Brain microvascular endothelial cell (primary cell): Measurements from ENCODE around the gene ERC1.

Source experiments
- DNase-seq: peaks from one replicate; pipeline ENCODE4 v3.0.0-alpha.2; 2020
- H3K27ac ChIP-seq: fragments of 250-450 bp; sonication (Bioruptor Pico); 2 replicates; pipeline ENCODE4 v1.5.1; 2020; ENCODE audit warnings: mild to moderate bottlenecking, moderate library complexity
- H3K27me3 ChIP-seq: fragments of 250-450 bp; sonication (Bioruptor Pico); replicated peaks from 2 replicates; pipeline ENCODE4 v1.5.1; 2020; ENCODE audit warnings: mild to moderate bottlenecking
- H3K36me3 ChIP-seq: fragments of 250-450 bp; sonication (Bioruptor Pico); replicated peaks from 2 replicates; pipeline ENCODE4 v1.5.1; 2020; ENCODE audit warnings: mild to moderate bottlenecking
- H3K4me3 ChIP-seq: 2 replicates; pipeline ENCODE4 v1.5.1; 2011; ENCODE audit warnings: low read depth, mild to moderate bottlenecking, control low read depth, low read length, moderate library complexity
- in situ Hi-C: cut with HindIII; loops from 2 replicates; pipeline ENCODE4 v1.10.0; 2017; ENCODE audit warnings: low sequenced_read_pairs, low pct_ligation_motif_present
- TF ChIP-seq, protein P1 (sequence below): IDR thresholded peaks from 2 replicates; pipeline ENCODE4 v1.5.1; 2011; ENCODE audit warnings: low read depth, mild to moderate bottlenecking, moderate library complexity, low read length, control low read depth, inconsistent platforms; ENCODE audit errors: missing control alignments

ERC1 gene

DNA sequence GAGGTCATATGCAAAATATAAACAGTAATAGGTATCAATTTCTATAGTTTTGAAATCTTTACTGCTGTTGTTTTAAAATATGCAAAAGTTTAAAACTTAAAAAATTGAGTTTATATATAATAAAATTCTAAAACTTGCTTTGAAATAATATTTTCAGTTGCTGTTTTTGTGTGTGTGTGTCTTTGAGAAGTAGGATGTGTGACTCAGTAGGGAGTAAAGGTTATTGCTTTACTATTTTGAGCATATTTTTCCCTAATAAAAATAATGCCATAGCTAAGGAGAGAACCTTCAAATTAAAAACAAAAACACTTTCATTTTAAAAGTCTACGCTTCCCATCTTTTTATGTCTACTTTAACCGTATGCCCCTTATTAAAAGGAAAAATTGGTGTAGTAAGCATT, 365.3 kb downstream of the ERC1 start:
- Histone ChIP-seq H3K4me3 (no peak overlapping the region), H3K36me3 (no peaks in the 10 kb centered on the region), H3K27me3 (no peaks in the 10 kb centered on the region), H3K27ac (no peak overlapping the region)
- DNase-seq: no peak
- TF ChIP-seq, protein P1, sequence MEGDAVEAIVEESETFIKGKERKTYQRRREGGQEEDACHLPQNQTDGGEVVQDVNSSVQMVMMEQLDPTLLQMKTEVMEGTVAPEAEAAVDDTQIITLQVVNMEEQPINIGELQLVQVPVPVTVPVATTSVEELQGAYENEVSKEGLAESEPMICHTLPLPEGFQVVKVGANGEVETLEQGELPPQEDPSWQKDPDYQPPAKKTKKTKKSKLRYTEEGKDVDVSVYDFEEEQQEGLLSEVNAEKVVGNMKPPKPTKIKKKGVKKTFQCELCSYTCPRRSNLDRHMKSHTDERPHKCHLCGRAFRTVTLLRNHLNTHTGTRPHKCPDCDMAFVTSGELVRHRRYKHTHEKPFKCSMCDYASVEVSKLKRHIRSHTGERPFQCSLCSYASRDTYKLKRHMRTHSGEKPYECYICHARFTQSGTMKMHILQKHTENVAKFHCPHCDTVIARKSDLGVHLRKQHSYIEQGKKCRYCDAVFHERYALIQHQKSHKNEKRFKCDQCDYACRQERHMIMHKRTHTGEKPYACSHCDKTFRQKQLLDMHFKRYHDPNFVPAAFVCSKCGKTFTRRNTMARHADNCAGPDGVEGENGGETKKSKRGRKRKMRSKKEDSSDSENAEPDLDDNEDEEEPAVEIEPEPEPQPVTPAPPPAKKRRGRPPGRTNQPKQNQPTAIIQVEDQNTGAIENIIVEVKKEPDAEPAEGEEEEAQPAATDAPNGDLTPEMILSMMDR: no peak
- in situ Hi-C loops: no loop called here

DNA sequence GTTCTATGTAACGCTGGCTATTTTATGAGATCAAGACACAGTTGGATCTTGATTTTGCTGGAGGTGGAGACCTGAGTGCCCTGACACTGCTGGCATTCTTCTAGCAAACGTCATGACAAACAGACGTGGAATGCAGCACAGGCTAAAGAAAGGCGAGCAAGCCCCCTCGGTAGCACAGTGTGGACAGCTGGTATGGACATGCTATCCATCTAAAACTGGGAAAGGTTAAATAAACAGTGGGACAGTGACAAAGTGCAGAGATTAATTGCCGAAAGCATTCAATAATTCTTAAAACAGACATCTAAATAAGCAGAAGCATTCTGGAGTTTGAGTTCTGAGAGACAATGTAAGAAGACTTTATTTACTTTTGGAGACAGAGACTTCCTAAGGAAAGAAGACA, 366.1 kb downstream of the ERC1 start:
- peak; percentile 64 for DNase-seq

DNA sequence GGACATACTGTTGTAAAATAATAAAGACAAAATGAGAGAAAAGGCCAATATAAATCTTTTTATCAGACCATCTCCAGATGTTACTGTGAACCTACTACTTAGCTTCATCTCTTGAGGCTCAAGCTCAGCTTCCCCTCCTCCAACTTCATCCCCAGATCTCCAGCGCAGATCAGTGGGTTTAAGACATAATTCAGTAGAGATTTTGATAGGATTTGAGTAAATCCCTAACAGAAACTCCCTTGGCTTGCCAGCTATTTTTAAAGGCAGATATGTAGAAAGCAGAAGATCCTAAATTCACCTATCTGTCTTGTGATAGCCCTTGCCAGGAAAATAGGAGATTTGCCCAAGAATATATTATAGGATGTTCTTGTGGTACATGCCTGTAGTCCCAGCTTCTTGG, 366.7 kb downstream of the ERC1 start:
- H3K36me3 ChIP-seq: no peaks in the 10 kb centered on the region
- H3K27ac ChIP-seq: no peak overlapping the region
- no peaks in the 10 kb centered on the region for H3K27me3 ChIP-seq
- in situ Hi-C loops: no loop called here
- TF ChIP-seq, protein P1: no peak
- H3K4me3 ChIP-seq: no peak overlapping the region
- no peak for DNase-seq

More for the DNA sequence above, 366.1 kb downstream of the ERC1 start:
- TF ChIP-seq, protein P1: no peak
- in situ Hi-C loops: no loop called here
- Histone ChIP-seq H3K36me3 (no peaks in the 10 kb centered on the region), H3K27ac (no peak overlapping the region), H3K27me3 (no peaks in the 10 kb centered on the region), H3K4me3 (no peak overlapping the region)

DNA sequence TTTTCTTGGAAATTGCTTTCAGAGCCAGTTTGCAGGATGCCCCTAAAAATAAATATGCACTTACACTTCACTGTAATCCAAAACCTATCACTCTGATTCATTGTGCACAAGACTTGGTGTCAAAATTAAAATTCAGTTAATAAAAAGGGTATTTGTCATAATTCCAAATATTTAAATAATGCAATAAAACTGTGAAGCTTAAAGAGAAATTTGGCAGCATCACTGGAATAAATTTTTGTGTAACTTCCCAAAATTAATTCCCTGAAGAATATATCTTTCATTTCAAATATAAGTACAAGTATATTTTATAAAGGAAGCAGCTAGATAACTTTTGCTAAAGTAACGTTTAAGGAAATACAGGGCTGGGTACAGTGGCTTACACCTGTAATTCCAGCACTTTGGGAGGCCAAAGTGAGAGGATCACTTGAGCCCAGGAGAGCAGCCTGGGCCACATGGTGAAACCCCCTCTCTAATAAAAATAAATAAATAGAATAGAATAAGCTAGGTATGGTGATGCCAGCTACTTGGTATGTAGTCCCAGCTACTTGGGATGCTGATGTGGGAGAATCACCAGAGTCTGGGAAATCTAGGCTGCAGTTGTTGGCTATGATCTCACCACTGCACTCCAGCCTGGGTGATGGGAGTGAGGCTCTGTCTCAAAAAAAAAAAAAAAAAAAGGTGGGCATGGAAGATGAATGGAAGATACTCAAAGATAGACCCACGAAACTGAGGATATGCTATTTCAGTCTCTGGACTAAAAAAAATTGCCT, 369.6 kb downstream of the ERC1 start:
- Histone ChIP-seq H3K27me3 (no peaks in the 10 kb centered on the region), H3K4me3 (no peak overlapping the region), H3K27ac (peak overlapping the region; percentile 29), H3K36me3 (no peaks in the 10 kb centered on the region)
- in situ Hi-C loops: no loop called here
- TF ChIP-seq, protein P1: no peak
- peak; percentile 73 for DNase-seq

DNA sequence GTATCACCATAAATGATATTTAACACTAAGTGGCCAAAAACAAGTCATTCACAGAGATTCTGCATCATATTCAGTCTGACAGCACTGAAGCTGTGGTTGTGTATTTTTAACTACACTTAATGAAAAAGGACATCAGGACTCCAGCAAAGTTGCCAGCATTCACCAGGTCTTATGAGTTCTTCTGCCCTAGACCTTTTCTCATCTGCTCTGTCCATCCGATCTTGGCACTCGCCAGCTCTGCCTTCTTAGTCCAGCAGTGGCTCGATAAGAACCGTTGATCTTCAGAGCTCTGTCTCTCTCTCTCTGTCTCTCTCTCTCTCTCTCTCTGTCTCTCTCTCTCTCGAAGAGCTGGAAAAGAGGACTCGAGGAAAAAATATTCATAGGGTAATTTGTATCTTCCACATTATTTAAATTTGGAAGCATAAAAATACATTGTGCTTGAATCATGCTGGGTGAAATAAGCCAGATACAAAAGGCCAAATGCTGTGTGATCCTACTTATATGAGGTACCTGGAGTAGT, 371.2 kb downstream of the ERC1 start:
- Histone ChIP-seq H3K36me3 (no peaks in the 10 kb centered on the region), H3K4me3 (no peak overlapping the region), H3K27ac (no peak overlapping the region), H3K27me3 (no peaks in the 10 kb centered on the region)
- no peak for DNase-seq
- TF ChIP-seq, protein P1: no peak
- in situ Hi-C loops: no loop called here

DNA sequence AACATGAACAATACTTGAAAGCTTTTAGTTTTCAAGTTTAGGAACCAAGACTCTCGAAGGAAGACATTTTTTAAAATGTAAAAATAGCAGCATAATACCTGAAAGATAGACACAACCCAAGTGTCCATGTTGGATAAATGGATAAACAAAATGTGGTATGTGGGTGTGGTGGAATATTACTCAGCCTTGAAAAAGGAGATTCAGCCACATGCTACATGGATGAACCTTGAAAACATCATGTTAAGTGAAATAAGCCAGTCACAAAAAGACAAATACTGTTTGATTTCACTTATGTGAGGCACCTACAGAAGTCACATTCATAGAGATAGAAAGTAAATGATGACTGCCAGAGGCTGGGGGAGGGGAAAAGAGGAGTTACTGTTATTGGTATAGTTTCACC, 374.7 kb downstream of the ERC1 start:
- no peak for DNase-seq
- in situ Hi-C loops: no loop called here
- H3K4me3 ChIP-seq: no peak overlapping the region
- TF ChIP-seq, protein P1: no peak
- no peaks in the 10 kb centered on the region for H3K36me3 ChIP-seq
- no peaks in the 10 kb centered on the region for H3K27me3 ChIP-seq
- no peak overlapping the region for H3K27ac ChIP-seq
